Bone marrow (tissue), 2 donors: ENCODE results near the gene TEDC2.
"Not testable (repeated sequence)": the region's sequence is repeated elsewhere in the genome, so short reads cannot be mapped to it uniquely, and the experiment has no call there.

Experiments
- DNase-seq, 2 donors: peaks; one replicate each; lab custom pipeline; 2025; lab: John Stamatoyannopoulos, UW

TEDC2 gene

GRCh38 chr16:2459647-2460390 lies at the start of gene TEDC2:
TSS of gene TEDC2 (plus strand) at chr16:2460109. CDS start at chr16:2460145, 36 bp downstream.
- DNase-seq: peak; percentile 75 to 93

DNA sequence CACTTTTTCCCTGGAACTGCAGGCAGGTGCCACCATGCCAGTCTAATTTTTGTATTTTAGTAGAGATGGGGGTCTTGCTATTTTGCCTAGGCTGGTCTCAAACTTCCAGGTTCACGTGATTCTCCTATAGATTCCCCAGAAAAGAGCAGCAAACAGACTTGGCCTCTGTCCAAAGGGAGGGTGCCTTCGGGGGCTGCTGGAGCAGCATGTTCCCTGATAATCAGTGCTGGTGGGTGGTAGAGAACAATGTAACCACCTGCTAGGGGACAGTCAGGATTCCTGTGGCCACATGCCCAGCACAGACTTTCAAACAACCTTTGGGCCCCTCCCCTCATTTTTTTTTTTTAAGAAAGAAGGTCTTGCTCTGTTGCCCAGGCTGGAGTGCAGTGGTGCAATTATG lies 44.8 kb upstream of the TEDC2 start:
- no peak for DNase-seq

- no peak for DNase-seq
Observed at GRCh38 chr16:2420035-2420434, 39.9 kb upstream of the TEDC2 start.

- no peak for DNase-seq
Observed at GRCh38 chr16:2422123-2422867, 37.6 kb upstream of the TEDC2 start.

GRCh38 chr16:2424061-2425007 lies 35.6 kb upstream of the TEDC2 start:
- DNase-seq: no peak

- no peak for DNase-seq
Observed at GRCh38 chr16:2425008-2425518, 34.8 kb upstream of the TEDC2 start.

GRCh38 chr16:2425825-2426430 lies 34.0 kb upstream of the TEDC2 start:
- DNase-seq: no peak

GRCh38 chr16:2426941-2427361 lies 33.0 kb upstream of the TEDC2 start:
- no peak for DNase-seq

GRCh38 chr16:2427526-2427925 lies 32.4 kb upstream of the TEDC2 start:
- DNase-seq: no peak

DNA sequence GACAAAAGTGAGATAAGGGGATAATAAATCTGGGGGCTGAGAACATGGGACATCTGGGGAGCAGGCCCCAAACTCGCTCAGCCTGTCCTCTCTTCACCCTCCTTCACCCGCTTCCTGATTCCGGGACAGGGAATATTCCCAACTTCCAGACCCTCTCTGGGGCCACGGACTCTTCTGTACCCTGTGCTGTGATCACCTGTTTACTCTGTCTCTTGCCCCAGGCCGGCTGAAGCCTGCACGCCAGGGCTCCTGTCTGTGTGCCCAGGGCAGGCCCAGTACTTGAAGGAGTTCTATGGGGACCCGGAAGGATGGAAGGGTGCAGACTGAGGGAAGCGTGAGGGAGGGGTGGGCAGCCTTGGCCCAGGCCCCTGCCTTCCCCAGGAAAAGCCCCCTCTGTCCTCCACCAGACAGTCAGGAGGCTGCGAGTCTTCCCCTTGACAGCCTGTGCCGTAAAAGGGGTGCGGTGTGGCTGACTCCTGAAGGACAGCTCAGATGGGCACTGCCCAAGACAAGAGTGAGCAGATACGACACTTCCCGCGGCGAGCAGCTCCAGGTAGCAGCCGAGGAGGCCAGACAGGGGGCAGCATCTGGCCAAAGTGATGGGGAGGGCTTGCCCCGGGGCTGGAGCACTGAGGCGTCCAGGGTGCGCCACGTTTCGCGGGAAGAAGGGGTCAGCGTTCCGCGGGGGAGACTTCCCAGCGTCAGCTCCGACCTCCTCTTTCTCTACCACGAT lies 31.7 kb upstream of the TEDC2 start:
- DNase-seq: no peak

GRCh38 chr16:2428784-2429033 lies 31.2 kb upstream of the TEDC2 start:
- no peak for DNase-seq

DNA sequence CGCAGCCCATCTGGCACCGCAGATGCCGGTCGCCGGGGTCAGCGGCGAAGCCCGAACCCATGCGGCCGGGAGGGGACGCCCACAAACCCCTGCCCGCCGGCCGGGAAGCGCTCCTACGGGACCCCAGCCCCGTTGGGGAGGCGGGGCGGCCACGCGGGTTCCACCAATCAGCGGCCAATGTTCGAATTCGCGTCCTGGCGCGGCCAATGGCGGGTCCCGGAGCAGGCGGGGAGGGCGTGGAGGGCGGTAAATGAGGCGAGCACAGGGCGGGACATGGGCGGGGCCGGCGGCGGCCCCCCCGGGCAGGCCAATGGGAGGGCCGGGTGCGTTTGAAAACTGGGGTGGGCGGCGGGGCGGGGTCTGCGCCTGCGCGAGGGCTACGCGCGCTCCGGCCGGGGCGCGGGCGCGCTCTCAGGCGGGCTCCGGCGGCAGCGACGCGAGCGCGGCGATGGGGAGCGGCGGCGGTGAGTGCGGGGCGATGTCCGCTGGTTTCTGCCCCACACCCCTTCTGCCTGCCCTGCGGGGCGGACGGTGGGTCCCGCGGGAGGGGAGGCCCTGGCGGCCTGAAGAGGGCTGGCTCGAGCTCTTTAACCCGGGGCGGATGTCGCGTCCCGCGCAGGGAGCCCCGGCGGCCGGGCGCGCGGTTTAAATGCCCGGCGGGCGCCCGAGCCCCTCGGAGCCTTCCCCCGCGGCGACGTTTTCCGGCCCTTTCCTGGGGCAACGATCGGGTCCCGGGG lies 30.7 kb upstream of the TEDC2 start, which contains the start of gene CCNF:
TSS of gene CCNF (plus strand) at position 414 of the 737 bp plus-strand sequence. CDS start at position 449, 35 bp downstream.
- DNase-seq: peak; percentile 80 to 91

GRCh38 chr16:2429771-2430663 lies 29.9 kb upstream of the TEDC2 start:
- no peak for DNase-seq

DNA sequence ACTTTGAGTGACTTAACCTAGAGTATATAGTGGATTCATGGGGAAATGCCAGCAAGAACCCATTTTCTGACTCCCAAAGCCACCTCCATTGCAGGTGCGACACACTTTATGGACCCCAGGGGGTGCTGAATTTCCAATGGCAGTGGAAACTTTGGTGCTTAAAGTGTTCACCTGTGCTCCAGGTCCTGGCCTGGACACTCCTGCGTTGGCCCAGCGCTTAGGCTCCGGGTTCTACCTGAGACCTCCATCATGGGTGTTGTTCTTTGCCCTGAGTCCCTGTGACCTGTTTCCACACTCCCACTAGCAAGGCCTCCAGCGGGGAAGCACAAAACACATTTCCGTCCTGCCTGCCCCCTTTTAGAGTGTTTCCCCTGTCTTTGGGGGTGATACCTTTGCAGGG lies 27.6 kb upstream of the TEDC2 start:
- DNase-seq: no peak

DNA sequence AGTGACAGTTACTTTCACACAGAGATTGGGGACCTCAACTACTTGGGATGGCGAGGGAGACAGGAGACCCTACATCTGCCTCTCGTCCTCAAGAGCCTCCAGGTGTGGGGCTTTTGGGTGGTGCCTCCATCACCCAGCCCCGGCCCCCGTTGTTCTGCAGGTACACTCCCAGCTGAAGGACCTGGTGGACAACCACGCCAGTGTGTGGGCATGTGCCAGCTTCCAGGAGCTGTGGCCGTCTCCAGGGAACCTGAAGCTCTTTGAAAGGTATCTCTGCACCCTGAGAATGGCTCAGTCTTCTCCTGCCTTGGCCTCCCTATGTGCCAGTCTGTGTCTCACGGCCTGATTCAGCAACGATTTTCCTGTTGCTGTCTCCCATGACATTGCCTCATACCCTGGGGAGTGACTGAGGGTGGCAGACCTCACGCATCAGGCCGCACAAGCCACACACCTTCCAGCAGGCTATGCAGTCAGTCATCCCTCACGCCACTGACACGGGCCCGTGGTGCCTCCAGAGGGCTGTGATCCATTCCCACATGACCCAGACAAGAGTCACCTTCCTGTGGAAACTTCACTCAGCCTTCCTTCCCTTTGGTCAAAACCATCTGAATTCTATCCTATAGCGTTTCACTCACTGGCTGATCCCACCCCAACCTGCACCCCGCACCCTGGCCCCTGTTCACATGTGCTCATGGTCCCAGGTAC lies 27.0 kb upstream of the TEDC2 start:
- no peak for DNase-seq

DNA sequence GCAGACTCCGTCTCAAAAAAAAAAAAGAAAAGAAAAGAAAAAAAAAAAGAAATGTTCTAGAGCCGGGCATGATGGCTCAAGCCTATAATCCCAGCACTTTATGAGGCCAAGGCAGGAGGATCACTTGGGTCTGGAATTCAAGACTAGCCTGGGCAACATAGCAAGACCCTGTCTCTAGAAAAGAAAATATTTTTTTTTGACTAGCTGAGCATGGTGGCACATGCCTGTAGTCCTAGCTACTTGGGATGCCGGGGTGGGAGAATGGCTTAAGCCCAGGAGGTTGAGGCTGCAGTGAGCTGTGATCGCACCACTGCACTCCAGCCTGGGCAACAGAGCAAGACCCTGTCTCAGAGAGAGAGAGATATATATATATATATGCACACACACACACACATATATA lies 24.7 kb upstream of the TEDC2 start:
- DNase-seq: not testable (repeated sequence)

DNA sequence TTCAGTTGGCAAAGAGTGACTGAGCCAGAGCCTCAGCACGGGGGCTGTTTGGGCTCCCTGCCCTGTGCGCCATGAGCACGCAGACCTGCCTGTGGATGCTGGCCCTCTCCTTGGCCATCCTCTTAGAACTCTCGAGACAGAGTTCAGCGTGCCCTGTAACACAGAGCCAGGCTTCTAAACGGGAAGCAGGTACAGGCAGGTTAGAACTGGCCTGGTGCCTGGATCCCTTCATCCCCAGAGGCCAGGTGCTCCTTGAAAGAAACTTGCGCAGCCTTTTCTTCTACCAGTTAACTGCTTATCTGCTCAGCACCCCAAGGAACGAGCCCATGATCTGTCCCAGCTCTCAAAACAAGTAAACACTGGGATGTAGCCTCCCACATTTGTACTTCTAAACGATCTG lies 23.8 kb upstream of the TEDC2 start:
- DNase-seq: no peak

DNA sequence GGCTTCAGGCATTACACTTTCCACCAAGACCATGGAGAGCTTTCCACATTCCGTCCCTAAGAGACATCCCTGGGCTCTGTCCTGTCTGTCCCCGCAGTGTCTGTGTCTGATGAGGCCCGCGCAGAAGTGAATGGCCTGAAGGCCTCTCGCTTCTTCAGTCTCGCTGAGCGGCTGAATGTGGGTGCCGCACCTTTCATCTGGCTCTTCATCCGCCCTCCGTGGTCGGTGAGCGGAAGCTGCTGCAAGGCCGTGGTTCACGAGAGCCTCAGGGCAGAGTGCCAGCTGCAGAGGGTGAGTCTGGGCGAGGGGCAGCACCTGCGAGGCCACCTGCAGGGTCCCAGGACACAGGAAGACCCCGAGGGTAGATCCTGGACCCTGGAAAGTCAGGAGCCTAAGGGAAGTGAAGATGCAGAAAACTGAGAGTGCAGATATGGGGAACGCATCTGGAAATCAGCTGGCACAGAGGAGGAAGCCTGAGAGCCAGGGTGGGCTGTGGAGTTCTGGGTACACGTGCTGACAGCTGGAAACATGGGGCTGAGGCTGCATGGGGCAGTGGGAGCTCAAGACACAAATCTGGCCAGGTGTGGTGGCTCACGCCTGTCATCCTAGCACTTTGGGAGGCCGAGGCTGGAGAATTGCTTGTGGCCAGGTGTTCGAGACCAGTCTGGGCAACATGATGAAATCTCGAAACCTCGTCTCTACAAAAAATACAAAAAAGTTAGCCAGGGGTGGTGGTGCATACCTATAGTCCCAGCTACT lies 22.7 kb upstream of the TEDC2 start:
- no peak for DNase-seq
